NCI-H1930 (cell line): ENCODE measurements around the gene RAD51B.

Experiments used
- DNase-seq, 2 experiments: peaks; one replicate each; lab custom pipeline; 2025; lab: John Stamatoyannopoulos, UW

RAD51B gene

GRCh38 chr14:68331991-68332390, 512.4 kb downstream of the RAD51B start:
- DNase-seq: no peak

- no peak for DNase-seq
These were observed 513.7 kb downstream of the RAD51B start for GRCh38 chr14:68333262-68333661.

- no peak for DNase-seq
These were observed 515.7 kb downstream of the RAD51B start for GRCh38 chr14:68335312-68335711.

GRCh38 chr14:68336165-68336564, 516.6 kb downstream of the RAD51B start:
- DNase-seq: no peak

- no peak for DNase-seq
These were observed 517.7 kb downstream of the RAD51B start for GRCh38 chr14:68337279-68337678.

- DNase-seq: no peak
These were observed 520.7 kb downstream of the RAD51B start for GRCh38 chr14:68340262-68340661.

- DNase-seq: no peak
These were observed 522.0 kb downstream of the RAD51B start for GRCh38 chr14:68341411-68342212.

- DNase-seq: no peak
These were observed 522.7 kb downstream of the RAD51B start for GRCh38 chr14:68342216-68342763.

GRCh38 chr14:68343534-68344118, 524.0 kb downstream of the RAD51B start:
- no peak for DNase-seq

GRCh38 chr14:68345738-68346137, 526.2 kb downstream of the RAD51B start:
- no peak for DNase-seq

GRCh38 chr14:68346556-68347343, 527.2 kb downstream of the RAD51B start:
- DNase-seq: no peak

GRCh38 chr14:68349900-68350629, 530.5 kb downstream of the RAD51B start:
- peak; percentile 80 to 92 for DNase-seq

- no peak for DNase-seq
These were observed 535.8 kb downstream of the RAD51B start for GRCh38 chr14:68355415-68355814.

GRCh38 chr14:68357777-68358176, 538.2 kb downstream of the RAD51B start:
- DNase-seq: no peak

GRCh38 chr14:68358500-68358899, 538.9 kb downstream of the RAD51B start:
- DNase-seq: no peak

- no peak for DNase-seq
These were observed 539.6 kb downstream of the RAD51B start for GRCh38 chr14:68359022-68359836.

- DNase-seq: no peak
These were observed 540.4 kb downstream of the RAD51B start for GRCh38 chr14:68359837-68360552.

GRCh38 chr14:68361231-68361630, 541.7 kb downstream of the RAD51B start:
- no peak for DNase-seq

- DNase-seq: no peak
These were observed 543.3 kb downstream of the RAD51B start for GRCh38 chr14:68362846-68363245.

- DNase-seq: no peak
These were observed 543.9 kb downstream of the RAD51B start for GRCh38 chr14:68363466-68363842.
